SU-DHL-6 (cell line): ENCODE measurements around the gene ZNG1F.
"Not testable (repeated sequence)": the region's sequence is repeated elsewhere in the genome, so short reads cannot be mapped to it uniquely, and the experiment has no call there.

ENCODE experiments used
- H2AFZ ChIP-seq: fragments of 200-600 bp; sonication (generic); 2 replicates; pipeline ENCODE4 v1.6.1; 2014; ENCODE audit warnings: low read depth, mild to moderate bottlenecking, moderate library complexity, mixed read lengths, antibody characterized with exemption, low read length; ENCODE audit not compliant: severe bottlenecking
- H3F3A ChIP-seq: fragments of 200-600 bp; shearing (Covaris generic); 2 replicates; pipeline ENCODE4 v1.6.0; 2016; ENCODE audit warnings: antibody characterized with exemption, mild to moderate bottlenecking; ENCODE audit not compliant: insufficient read depth
- H3K27ac ChIP-seq: fragments of 200-600 bp; sonication (generic); 2 replicates; pipeline ENCODE4 v1.5.1; 2016; ENCODE audit warnings: low read depth, mild to moderate bottlenecking, low read length, moderate library complexity, mixed read lengths
- H3K27me3 ChIP-seq: fragments of 200-600 bp; sonication (generic), shearing (Covaris generic); 2 replicates; pipeline ENCODE4 v1.6.0; 2014; ENCODE audit warnings: mild to moderate bottlenecking, low read length
- H3K36me3 ChIP-seq: fragments of 200-600 bp; sonication (generic); 2 replicates; pipeline ENCODE4 v1.6.1; 2014; ENCODE audit warnings: mild to moderate bottlenecking, low read length, mixed read lengths
- H3K4me2 ChIP-seq: fragments of 300-600, 200-600 bp; shearing (Covaris generic), sonication (generic); 2 replicates; pipeline ENCODE4 v1.6.0; 2014; ENCODE audit warnings: low read length, low read depth, mild to moderate bottlenecking; ENCODE audit not compliant: poor library complexity, severe bottlenecking
- H3K4me3 ChIP-seq: fragments of 200-600 bp; sonication (generic); 2 replicates; pipeline ENCODE4 v1.5.1; 2014; ENCODE audit warnings: antibody characterized with exemption, low read length, mild to moderate bottlenecking, mixed read lengths; ENCODE audit not compliant: insufficient read depth, poor library complexity, severe bottlenecking
- H3K79me2 ChIP-seq: fragments of 200-600 bp; sonication (generic); 2 replicates; pipeline ENCODE4 v1.6.1; 2014; ENCODE audit warnings: mild to moderate bottlenecking, low read length, moderate library complexity; ENCODE audit not compliant: insufficient read depth
- H3K9ac ChIP-seq: fragments of 200-600 bp; sonication (generic); 2 replicates; pipeline ENCODE4 v1.7.0; 2014; ENCODE audit warnings: mild to moderate bottlenecking, low read length
- H3K9me2 ChIP-seq: fragments of 200-600 bp; sonication (generic); replicated peaks from 2 replicates; pipeline ENCODE4 v1.6.1; 2014; ENCODE audit warnings: low read length; ENCODE audit not compliant: insufficient read depth
- H3K9me3 ChIP-seq: fragments of 200-600 bp; sonication (generic); 2 replicates; pipeline ENCODE4 v1.6.1; 2014; ENCODE audit warnings: low read length, mixed read lengths; ENCODE audit not compliant: insufficient read depth
- H4K20me1 ChIP-seq: fragments of 200-600 bp; sonication (generic); 2 replicates; pipeline ENCODE4 v1.6.1; 2014; ENCODE audit warnings: low read depth, mild to moderate bottlenecking, antibody characterized with exemption, low read length, moderate library complexity, mixed read lengths

ZNG1F gene

GRCh38 chr9:41104542-41104941 is 84.6 kb downstream of the ZNG1F start:
- not testable (repeated sequence) for H3K27me3 ChIP-seq, H3K4me2 ChIP-seq, H3K27ac ChIP-seq, H3K4me3 ChIP-seq, H3K79me2 ChIP-seq, H3K9me3 ChIP-seq, H3K9ac ChIP-seq, H2AFZ ChIP-seq, H3F3A ChIP-seq, H4K20me1 ChIP-seq, H3K36me3 ChIP-seq, H3K9me2 ChIP-seq

GRCh38 chr9:41100508-41100907 is 88.6 kb downstream of the ZNG1F start:
- not testable (repeated sequence) for H3K79me2 ChIP-seq, H4K20me1 ChIP-seq, H3K9ac ChIP-seq, H3K36me3 ChIP-seq, H3K9me3 ChIP-seq, H3F3A ChIP-seq, H3K27me3 ChIP-seq, H3K4me3 ChIP-seq, H2AFZ ChIP-seq, H3K27ac ChIP-seq, H3K4me2 ChIP-seq, H3K9me2 ChIP-seq

GRCh38 chr9:41098759-41099158 is 90.4 kb downstream of the ZNG1F start:
- H3K79me2 ChIP-seq, H3K4me2 ChIP-seq, H2AFZ ChIP-seq, H3F3A ChIP-seq, H3K9me2 ChIP-seq, H3K27ac ChIP-seq, H4K20me1 ChIP-seq, H3K27me3 ChIP-seq, H3K4me3 ChIP-seq, H3K36me3 ChIP-seq, H3K9ac ChIP-seq, H3K9me3 ChIP-seq: not testable (repeated sequence)

GRCh38 chr9:41095060-41095459 is 94.1 kb downstream of the ZNG1F start:
- H3K4me3 ChIP-seq, H2AFZ ChIP-seq, H3K4me2 ChIP-seq, H3K9me2 ChIP-seq, H4K20me1 ChIP-seq, H3K9ac ChIP-seq, H3K27ac ChIP-seq, H3K36me3 ChIP-seq, H3K79me2 ChIP-seq, H3K27me3 ChIP-seq, H3F3A ChIP-seq, H3K9me3 ChIP-seq: not testable (repeated sequence)

GRCh38 chr9:41094010-41094773 is 94.9 kb downstream of the ZNG1F start:
- not testable (repeated sequence) for H3K79me2 ChIP-seq, H2AFZ ChIP-seq, H3F3A ChIP-seq, H3K4me3 ChIP-seq, H3K9me3 ChIP-seq, H3K36me3 ChIP-seq, H3K27me3 ChIP-seq, H3K9me2 ChIP-seq, H3K4me2 ChIP-seq, H4K20me1 ChIP-seq, H3K27ac ChIP-seq, H3K9ac ChIP-seq

- H3K9me2 ChIP-seq, H3K4me2 ChIP-seq, H3K9ac ChIP-seq, H4K20me1 ChIP-seq, H3K27ac ChIP-seq, H2AFZ ChIP-seq, H3K36me3 ChIP-seq, H3K27me3 ChIP-seq, H3F3A ChIP-seq, H3K4me3 ChIP-seq, H3K9me3 ChIP-seq, H3K79me2 ChIP-seq: not testable (repeated sequence)
These were observed 98.2 kb downstream of the ZNG1F start for GRCh38 chr9:41090922-41091321.

- H3K9me2 ChIP-seq, H3K4me3 ChIP-seq, H3K27me3 ChIP-seq, H3F3A ChIP-seq, H3K36me3 ChIP-seq, H3K9ac ChIP-seq, H3K79me2 ChIP-seq, H3K27ac ChIP-seq, H3K9me3 ChIP-seq, H2AFZ ChIP-seq, H4K20me1 ChIP-seq, H3K4me2 ChIP-seq: not testable (repeated sequence)
These were observed 98.7 kb downstream of the ZNG1F start for GRCh38 chr9:41090386-41090785.
